Epidermal melanocyte (primary cell): ENCODE measurements around the gene TMEM258.

Source experiments
- DNase-seq: peaks from one replicate; pipeline ENCODE4 v3.0.0; 2011; ENCODE audit warnings: low spot score; ENCODE audit not compliant: insufficient read length

TMEM258 gene

DNA sequence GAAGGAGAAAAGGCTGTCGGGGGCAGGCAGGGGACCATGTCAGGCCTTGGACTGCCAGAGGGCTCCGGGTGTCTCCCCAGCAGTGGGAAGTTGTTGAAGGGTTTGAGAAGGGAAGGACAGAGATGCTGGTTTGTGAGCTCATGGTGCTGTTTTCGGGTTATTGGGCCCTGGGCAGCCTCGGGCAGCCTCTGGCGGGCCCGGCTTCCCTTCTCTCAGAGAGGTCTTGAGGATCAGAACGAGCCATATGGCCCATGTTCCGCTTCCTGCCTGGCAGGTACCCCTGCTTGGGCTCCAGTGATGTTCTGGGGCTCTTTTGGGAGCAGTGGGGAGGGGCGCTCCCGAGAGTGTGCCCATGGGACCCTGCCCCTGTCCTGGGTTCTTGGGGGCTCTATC, 30.2 kb downstream of the TMEM258 start:
- no peak for DNase-seq

DNA sequence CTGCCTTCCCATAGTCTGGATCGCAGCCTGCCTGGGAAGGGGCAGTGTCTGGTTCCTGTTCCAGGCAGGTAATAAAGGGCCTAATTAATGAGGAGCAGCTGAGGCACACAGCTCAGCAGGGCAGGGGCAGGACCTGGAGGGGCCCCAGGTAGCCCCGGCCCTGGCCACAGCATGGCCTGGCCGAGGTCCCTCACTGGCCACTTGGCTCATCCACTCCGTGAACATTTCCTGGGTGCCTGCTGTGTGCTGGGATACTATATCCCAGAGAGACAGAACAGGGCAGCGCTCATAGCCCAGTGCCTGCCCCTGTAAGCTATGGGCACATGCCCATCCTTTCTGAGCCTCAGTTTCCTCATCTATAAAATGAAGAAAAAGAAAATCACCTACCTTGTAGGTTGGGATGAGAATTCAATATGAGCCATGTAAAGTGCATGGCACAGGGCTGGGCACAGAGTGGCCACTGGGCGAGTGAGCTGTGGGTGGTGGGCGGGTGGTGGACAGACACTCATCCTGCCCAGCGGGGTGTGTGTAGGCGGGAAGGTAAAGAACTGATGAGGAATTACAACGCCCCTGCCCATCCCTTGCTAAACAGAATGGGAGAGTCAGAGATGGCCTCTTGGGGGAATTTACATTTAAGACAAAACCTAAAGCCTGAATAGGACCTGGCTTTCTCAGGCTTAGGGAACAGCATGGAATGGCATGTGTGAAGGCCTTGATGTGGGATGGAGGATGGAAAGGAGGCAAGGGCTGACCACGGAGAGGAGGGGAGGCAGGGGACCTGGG, 30.8 kb downstream of the TMEM258 start:
- DNase-seq: no peak

GRCh38 chr11:61760946-61761345, 31.5 kb downstream of the TMEM258 start:
- DNase-seq: no peak

- no peak for DNase-seq
Measured at GRCh38 chr11:61757213-61757862, 35.1 kb downstream of the TMEM258 start.

GRCh38 chr11:61756452-61757212, 35.8 kb downstream of the TMEM258 start:
- DNase-seq: no peak

DNA sequence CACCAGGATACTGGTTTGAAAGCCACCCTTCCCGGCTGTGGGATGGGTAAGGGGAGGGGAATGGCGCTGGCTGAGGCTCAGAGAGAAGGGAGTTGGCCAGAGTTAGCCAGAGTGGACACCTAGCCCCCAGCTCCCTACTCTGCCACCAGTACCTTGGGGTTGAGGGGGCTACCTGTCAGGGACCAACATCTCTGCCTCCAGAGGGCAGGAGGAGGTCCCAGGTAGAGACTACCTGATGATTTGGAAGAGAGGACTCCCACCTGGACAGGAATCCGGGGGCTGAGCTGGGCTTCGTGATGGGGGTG, 36.3 kb downstream of the TMEM258 start:
- DNase-seq: no peak

DNA sequence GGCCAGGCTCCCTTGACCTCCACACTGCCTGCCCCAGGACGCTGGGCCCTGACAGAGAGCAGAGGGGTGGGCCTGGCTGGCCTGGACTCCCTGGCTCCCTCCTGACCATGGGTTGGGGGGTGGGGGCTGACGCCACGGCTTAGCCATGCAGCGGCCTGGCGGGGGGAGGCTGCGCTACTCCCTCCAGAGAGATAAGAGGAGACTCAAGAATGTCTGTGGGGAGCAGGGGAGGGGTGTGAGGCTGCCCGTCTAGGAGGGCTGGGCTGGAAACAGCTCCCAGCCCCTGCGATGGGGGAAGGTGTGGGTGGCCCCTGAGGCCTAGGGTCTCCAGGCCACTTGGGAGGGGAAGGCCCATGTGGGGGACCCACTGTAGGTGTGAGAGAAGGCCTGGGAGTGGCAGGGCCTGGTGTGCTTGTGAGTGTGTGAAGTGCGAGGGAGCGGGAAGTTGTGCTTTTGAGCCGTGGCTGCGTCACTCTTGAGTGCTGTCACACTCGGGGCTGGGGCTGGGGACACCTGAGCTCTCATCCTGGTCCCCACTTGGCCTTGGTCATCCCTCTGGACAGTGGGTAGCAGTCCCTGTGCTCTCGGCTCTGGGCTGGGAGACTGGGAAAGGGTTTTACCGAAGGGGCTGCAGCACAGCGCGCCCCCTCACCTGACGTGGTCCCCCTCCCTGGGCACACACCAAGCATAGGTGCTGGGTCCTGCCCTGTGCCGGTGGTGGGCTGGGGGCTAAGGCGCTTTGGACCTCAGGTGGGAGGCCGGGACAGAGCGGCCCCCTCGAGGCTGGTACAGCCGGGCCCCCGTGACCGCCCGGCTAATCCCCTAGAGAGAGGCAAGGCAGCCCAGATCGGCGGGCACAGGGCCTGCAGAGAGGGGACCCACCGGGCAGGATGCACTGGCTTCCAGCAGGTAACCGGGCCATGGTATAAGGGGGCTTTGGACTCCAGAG, 37.6 kb downstream of the TMEM258 start:
- DNase-seq: no peak

DNA sequence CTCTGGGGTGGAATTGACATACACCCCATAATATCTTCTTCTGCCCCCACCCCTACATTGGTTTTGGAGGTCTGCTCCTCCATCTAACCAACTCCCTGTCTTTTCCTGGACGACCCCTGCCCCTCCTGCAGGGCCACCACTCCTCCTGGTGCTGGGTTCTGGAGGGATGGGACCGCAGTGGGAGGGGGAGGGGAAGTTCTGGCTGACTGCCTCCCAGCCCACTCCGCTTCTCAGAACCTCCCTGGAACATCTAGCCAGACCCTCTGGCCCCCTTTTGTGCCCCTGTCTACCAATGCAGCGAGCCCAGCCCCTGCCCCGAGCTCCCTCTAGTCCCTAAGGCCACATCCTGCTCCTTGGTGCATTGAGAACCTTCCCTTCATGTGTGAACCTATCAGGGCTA, 38.7 kb downstream of the TMEM258 start:
- DNase-seq: no peak

DNA sequence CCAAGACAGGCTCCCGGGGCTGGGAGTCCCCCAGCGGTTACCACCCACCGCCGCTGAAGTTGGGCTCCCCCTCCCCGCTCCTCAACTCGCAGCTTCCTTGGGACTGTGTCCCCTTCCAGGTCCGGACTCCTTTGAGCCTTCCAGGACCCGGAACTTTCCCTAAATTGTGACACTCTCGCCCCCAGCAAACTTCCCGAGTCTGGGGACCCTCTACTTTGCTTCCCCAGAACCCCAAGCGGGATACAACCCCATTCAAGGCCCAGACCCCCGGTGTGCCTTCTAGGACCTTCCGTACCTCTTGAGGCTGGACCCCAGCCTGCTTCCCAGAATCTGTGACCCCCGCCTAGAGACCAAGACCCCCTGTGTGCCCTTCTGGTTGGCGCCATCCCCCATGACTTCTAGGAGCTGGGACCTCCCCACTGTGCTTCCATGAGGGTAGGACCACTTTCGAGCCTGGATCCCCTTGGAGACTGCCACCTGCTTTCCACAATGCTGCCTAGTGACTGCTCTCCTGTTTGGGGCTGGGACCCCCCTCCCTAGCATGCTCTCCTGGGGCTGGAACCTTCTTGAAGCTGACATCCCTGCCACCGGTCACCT, 39.4 kb downstream of the TMEM258 start:
- no peak for DNase-seq

- DNase-seq: peak; percentile 48
Measured at GRCh38 chr11:61752117-61752924, 40.1 kb downstream of the TMEM258 start, which contains the start of gene MYRF. Gene MYRF, plus strand, starts transcription at chr11:61752636. Its CDS starts 109 bp downstream, at chr11:61752745.

GRCh38 chr11:61751384-61751783, 41.0 kb downstream of the TMEM258 start:
- DNase-seq: no peak

GRCh38 chr11:61750631-61751273, 41.6 kb downstream of the TMEM258 start:
- DNase-seq: no peak

- peak; percentile 64 for DNase-seq
Measured at GRCh38 chr11:61749591-61750217, 42.7 kb downstream of the TMEM258 start.

GRCh38 chr11:61747967-61748285, 44.5 kb downstream of the TMEM258 start:
- DNase-seq: no peak

DNA sequence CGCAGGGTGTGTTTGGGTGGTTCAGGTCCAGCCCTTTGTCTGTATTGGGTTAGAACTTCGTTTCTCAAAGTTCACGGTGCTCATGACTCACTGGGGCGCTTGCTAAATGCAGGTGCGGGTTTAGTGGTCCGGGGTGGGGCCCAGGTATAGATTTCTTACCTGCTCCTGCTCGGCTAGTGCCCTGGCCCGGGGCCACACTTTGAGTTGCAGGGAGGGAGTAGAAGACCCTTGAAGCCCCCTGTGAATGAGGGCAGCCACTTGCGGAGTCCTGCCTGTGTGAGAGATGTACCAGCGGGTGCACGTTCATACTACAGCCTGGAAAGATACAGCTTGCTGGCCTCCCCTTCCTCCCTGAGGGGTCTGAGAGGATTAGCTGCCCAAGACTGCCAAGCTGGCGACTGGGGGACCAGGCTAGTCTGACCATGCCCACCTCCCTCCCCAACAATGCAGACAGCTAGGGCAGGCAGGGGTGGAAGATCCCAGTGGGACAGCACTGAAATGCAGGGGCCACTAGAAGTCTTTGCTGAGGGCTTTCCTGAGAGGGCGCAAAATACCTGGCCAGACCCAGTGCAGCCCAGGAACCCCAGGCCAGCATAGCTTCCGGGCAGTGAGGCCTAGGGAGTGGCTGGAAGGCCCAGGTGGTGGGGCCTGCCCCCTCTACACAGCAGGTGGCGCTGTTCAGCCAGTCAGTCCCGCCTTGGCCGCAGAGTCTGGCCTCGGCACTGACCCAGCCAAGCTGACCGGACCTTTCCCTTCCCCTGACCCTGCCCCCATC, 45.0 kb downstream of the TMEM258 start:
- peak; percentile 58 for DNase-seq

DNA sequence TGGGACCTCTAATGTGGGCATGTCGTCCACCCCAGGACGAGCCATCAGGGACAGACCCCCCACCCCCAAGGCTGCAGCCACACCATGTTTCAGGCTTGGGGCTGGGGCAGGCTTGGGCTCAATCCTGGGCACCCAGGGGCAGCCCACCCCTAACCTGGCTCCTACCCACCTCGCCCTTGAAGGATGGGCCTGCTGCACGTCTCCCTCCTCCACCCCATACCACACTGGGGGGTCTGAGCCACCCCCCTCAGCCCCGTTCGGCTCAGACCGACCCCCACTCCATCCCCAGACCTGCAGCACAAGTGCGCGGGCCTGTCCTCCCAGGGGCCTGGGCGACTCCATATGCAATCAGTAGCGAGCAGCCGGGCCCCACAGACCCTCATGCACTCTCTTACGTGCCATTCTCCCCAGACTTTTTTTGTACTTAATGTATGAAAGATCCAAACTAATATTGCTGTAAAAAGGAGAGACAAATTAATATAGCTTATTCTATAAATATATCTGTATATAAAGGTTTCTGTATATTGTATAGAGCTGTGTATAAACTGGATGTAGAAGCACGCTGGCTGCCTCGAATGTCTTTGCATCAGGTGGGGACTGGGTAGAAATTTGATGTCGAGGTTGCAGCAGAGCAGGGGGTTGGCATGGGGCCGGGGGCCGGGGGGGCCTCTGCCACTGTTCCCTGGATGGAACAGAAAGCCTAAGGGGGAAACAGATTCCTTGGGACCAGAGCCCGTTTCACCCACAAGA, 45.8 kb downstream of the TMEM258 start:
- no peak for DNase-seq

DNA sequence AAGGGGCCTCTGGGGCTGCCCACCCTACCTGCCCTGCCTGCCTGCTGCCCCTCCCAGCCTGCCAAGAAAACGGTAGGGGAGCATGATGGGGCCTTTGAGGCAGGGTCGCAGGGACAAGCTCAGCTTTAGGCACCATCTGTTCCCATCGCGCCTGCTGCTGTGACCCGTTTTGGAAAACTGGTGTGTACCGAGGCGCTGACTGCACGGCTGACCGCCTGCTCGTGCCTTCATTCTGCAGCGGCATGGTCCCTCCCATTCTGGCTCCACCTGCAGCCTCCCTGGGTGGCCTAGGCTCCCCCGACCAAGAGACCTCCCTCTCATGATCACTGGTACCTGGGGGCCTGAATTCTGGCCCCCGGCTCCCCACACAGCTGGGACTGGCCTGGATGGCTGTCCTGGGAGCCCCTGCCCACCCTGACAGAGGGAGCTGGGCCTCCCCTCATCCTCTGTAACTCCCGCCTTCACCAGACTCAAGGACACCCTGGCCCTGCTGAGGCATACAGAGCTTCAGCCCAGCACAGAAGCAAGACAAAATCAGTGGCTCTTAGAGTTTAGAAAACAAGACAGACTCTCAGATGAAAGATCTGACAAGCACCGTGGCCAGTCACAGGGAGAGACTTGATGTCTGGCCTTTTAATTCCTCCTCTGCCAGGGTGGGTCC, 46.5 kb downstream of the TMEM258 start:
- no peak for DNase-seq
